Nucleus accumbens (tissue), 56 donors: ENCODE measurements around the gene IYD.
"Not testable (repeated sequence)": the region's sequence is repeated elsewhere in the genome, so short reads cannot be mapped to it uniquely, and the experiment has no call there.

Experiments used
- DNase-seq, 56 donors: peaks; one replicate each; lab custom pipeline; 2025; lab: John Stamatoyannopoulos, UW

Gene IYD

DNA sequence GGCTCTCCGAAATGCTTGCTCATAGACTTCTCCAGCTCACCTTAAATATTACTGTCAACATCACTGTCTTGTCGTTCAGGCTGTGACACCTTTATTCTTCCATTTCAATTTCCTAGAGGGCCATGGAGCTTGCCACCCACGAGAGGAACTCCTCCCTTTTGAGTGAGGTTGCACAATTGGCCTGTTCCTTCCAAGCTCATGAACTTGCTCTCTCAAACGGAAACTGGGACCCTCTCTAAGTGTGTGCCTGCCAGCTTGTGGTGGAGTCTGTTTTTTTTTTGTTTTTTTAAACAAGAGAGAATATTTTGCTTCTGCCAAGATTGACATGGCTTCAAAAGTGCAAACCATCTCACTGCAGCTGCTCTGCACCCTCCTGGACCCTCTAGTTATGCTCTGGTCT is 19.3 kb upstream of the IYD start:
- no peak for DNase-seq

DNA sequence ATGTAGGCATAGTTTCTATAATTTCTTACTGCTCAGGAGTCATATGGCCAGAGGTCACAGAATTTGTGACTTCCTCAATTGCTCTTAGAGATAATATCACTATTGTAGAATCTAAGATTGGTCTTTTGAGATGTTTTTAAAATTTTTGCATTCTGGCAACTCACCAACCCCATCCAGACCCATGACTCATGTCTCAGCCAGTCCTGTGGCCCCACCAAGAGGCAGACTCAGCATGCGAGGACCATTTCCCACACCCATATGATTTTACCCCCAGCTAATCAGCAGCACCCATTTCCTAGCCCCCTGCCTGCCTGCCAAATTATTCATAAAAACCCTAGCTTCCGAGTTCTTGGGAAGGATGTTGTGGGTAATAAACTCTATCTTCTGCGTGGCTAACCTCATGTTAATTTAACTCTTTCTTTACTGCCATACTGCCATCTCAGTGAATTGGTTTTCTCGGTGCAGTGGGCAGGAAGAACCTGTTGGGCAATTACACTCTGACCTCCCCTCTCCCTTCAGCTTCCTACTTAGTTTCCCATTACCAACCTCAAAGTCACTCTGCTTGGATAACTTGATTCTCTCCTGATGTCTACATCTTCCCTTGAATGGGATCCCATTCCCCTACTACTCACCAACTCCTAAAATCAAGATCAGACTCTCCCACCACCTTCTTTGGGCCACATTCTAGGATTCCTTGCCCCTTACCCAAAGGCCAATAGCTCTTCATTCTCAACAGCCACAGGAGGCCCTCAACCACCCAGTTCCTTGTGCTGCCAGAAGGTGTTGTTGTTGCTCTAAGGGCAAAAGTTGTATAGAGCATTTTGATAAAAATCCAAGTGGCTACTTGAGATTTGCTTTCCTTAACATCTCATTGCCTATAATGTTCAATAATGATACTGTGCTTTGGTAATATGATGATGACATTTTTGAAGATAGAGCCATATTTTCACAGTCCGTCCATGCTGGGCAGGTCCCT is 16.2 kb upstream of the IYD start:
- no peak for DNase-seq

DNA sequence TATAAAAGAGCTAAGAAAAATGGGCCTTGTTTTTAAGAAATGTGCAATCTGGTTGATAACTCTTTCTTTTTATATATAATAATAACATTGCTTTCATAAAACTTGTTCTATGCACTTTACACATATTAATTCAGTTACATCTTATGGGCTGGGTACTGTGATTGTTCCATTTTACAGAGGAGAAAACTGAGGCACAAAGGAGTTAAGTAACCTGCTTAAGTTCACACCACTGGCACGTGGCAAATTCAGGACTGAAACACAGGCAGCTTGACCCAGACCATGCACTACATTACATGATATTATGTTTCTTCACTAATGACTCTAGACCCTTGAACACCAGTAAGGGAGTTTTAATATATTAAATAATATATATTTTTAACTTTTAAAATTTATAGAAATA is 15.4 kb upstream of the IYD start:
- DNase-seq: no peak

DNA sequence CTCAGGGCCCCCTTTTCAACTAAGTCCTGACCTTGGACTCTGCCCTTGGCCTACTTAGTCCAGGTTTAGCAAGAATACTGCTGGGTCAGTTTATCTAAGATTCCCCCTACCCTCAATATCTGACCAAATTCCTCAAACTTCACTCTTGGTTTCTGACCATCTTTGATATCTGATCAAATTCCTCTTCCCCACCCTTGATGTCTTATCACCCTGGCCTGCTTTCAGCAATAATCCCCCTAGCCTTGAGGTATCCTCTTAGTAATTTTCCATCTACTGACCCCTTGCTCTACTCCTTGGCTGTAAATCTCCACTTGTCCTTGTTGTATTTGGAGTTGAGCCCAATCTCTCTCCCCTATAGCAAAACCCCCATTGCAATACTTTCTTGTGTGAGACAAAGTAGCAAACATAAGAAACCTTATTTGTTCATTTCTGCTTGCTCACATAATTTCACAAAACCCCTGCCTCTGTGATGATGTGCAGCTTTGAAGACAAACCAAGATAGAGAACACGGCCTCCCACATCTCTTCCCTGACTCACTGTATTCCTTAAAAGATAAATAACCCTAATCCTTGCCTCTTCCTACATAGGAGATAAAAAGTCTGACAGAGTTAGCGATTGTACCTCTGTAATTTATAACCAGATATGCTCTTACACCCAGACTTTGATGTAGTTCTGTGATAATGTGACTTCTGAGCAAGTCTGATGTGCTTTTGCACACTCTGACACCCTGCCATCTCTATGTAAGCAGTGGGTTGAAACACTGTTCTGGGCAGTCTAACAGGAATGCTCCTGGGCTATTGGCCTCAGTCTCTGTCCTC is 13.8 kb upstream of the IYD start:
- DNase-seq: peak in 7 of 56 donors; percentile 5 to 32 (median 12)

DNA sequence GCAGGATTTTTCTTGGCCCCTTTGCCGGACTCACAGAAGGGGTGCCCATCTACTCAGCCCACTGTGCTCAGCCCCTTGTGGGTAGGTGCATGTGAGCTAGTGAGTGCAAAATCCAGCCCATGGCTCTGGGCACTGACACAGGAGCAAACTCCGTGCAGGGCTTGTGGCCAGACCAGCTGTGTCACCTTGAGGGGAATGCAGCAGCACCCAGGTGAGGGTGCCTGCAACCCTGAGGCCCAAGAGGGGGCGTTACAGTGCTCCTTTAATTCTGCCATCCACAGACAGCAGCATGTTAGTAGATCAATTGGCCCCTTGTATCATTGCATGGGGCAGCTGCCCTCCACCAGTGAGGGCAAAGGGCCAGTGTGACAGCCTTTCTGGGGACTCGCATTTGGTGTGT is 12.9 kb upstream of the IYD start:
- no peak for DNase-seq

DNA sequence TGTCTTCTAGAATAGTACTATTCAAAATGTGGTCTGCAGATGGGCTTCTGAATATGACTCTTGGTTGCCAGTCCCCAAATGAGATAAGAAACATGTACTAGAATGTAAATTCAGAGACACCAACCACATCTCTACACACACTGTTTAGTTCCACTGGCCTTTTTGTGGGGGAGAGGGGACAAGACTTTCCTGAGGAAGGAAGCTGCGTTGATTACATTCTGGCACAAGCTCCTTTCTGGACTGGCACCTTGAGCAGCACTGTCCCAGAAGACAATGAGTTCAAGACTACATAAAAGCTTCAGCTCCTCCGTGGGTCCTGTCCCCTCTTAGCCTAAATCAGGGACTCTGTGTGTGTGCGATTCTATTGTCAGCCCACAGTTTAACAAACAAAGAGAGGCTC is 6.9 kb upstream of the IYD start:
- no peak for DNase-seq

DNA sequence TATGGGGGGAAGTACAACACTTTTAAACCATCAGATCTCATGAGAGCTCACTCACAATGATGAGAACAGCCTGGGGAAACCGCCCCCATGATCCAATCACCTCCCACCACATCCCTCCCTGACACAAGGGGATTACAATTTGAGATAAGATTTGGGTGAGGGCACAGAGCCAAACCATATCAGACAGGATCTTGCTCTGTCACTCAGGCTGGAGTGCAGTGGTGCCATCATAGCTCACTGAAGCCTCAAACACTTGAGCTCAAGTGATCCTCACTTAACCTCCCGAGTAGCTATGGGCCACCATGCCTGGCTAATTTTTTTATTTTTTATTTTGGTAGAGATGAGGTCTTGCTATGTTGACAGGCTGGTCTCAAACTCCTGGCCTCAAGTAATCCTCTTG is 5.1 kb upstream of the IYD start:
- no peak for DNase-seq

DNA sequence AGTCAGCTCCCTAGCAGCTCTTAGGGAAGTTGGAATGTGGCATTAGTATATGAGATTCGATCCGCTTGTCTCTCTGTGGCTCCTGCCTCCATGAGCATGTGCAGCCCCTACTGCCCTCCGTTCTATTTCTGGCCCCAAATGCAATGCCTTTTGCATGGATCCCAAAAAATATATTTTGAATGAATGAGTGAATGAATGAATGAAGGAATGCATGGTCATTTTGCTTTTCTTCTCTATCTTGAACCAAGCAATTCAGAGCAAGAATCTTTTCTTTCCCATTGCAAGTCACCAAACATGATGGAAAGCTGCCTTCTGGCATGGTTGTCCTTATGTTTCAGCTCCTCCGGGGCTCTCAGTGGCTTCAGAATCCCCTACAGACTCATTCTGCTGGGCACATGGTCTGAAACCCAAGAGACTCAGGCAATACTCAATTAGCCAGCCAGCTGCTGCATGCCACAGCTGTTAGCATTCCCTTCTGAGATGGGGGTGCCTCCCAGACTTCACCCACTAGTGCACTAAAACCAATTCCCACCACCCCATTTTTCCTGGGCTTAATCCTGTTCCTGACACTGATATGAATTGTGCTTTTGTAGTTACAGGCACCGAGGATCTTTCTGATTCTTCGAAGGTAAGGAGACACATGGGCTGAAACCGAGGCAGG is 2.6 kb upstream of the IYD start:
- DNase-seq: no peak

DNA sequence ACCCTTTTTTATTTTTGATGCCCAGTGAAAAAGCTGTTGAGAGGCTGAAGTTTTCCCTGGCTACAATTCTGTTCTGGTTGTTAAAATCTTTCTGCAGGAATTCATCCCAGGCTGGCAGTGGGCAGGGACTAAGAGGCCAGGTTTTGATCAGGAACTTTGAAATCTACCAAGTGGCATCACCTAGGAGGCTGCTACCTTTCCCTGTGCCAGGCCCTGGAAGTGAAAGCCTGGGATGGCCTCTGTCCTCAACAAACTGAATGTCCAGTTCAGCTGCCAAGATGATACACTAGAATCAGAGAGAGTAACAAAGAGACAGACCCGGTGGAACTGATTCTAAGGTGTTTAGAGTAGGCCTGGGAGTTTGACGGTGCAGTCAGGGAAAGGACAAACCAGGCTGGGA is 596 bp downstream of the IYD start:
- no peak for DNase-seq

GRCh38 chr6:150370112-150370511 is 1.3 kb downstream of the IYD start:
- DNase-seq: no peak

- no peak for DNase-seq
These were observed 2.5 kb downstream of the IYD start for GRCh38 chr6:150371356-150371755.

DNA sequence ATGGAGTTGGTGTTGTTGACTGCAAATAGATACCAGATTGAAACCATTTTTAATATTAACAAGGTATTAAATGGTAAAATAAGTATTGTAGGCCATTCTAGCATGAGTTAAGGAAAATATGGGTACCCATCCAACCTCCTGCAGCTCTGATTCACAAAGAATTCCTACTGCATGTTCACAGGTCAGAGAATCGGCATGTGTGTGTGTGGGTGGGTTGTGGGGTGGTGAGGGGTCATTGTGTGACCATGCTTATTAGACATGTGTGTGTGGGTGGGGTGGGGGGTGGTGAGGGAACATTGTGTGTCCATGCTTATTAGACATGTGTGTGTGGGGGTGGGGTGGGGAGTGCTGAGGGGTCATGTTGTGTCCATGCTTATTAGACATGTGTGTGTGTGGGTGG is 3.2 kb downstream of the IYD start:
- no peak for DNase-seq

- DNase-seq: peak in 5 of 56 donors; percentile 2 to 35 (median 4)
These were observed 4.5 kb downstream of the IYD start for GRCh38 chr6:150373260-150373701.

DNA sequence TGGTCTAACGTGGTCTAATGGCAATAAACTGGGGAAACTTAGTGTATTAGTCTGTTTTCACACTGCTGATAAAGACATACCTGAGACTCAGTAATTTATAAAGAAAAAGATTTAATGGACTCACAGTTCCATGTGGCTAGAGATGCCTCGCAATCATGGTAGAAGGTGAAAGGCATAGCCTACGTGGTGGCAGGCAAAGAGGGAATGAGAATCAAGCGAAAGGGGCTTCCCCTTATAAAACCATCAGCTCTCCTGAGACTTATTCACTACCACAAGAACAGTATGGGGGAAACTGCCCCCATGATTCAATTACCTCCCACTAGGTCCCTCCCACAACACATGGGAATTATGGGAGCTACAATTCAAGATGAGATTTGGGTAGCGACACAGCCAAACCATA is 5.5 kb downstream of the IYD start:
- not testable (repeated sequence) for DNase-seq

GRCh38 chr6:150377211-150377781 is 8.5 kb downstream of the IYD start:
- DNase-seq: peak in 10 of 56 donors; percentile 3 to 42 (median 15)

- no peak for DNase-seq
These were observed 11.4 kb downstream of the IYD start for GRCh38 chr6:150380256-150380655.

DNA sequence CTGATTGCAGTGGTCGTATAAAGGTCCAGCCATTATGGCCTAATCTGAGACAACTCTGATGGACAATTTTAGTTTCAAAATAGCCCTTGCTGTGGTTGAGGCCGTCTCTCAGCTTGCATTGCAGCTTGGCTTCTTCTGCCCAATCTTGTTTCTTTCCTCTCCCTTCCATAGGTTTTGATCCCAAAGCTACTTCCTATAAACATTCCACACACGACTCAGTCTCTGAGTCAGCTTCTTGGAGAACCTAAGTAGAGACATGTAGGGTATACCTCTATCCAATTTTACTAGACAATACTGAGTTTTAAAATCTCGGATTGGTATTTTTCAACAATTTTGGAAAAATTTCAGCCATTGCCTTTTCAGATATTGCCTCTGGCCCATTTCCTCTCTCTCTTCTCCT is 13.4 kb downstream of the IYD start:
- no peak for DNase-seq

DNA sequence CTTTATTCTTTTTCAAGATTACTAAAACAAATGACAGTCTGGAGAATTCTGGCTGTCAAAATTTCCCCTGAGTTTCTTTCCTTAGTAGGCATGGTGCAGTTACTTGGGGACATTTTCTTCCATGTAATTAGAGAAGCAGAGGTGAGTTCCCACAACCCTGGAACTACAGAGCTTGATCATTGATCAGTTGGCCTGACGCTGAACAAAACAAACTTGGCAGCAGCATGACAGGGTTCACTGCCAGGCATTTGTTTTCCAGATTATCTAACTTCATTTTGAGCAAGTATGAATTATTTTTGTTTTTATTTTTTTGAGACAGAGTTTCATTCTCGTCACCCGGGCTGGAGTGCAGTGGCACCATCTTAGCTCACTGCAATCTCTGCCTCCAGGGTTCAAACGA is 22.6 kb downstream of the IYD start:
- no peak for DNase-seq

DNA sequence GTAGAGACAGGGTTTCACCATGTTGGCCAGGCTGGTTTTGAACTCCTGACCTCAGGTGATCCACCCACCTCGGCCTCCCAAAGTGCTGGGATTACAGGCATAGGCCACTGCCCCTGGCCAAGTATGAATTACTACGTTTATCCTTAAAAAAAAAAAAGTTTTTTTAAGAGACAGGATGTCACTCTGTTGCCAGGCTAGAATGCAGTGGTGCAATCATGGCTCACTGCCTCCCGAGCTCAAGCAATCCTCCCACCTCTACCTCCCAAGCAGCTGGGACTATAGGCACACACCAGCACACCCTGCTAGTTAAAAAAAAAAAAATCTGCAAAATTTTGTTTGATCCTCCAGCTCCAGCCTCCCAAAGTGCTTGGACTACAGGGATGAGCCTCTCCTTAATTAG is 23.1 kb downstream of the IYD start:
- no peak for DNase-seq

- DNase-seq: no peak
These were observed 23.8 kb downstream of the IYD start for GRCh38 chr6:150392452-150393220.
